Measurements from ENCODE around the gene CST6.
"Not testable (repeated sequence)": the region's sequence is repeated elsewhere in the genome, so short reads cannot be mapped to it uniquely, and the experiment has no call there.

The CST6 gene

GRCh38 chr11:66015936-66016792 is 4.4 kb downstream of the CST6 start:
- H3K79me2 ChIP-seq (ENCODE audit: control insufficient read depth, insufficient read depth, low read length, unreplicated experiment): peaks cover 2% of the 10 kb centered on the region
- H3K4me1 ChIP-seq (ENCODE audit: control insufficient read depth, insufficient read depth, low read length, unreplicated experiment): peaks cover 46% of the 10 kb centered on the region
- H3K4me3 ChIP-seq (ENCODE audit: low read depth, low read length): no peak overlapping the region
- peak overlapping the region; percentile 79 for H3K27ac ChIP-seq (ENCODE audit: low read depth, low read length)
- peaks cover 4% of the 10 kb centered on the region; the same call in 1 of the 2 replicates for H3K27me3 ChIP-seq (ENCODE audit: insufficient read depth, low read length)
- H3K36me3 ChIP-seq (ENCODE audit: insufficient read depth, low read length): no peaks in the 10 kb centered on the region
- no peak overlapping the region for H2AFZ ChIP-seq (ENCODE audit: low read length, unreplicated experiment)

GRCh38 chr11:66016793-66017177 is 5.0 kb downstream of the CST6 start:
- H3K27ac ChIP-seq (ENCODE audit: low read depth, low read length): no peak overlapping the region
- peaks cover 2% of the 10 kb centered on the region for H3K79me2 ChIP-seq (ENCODE audit: control insufficient read depth, insufficient read depth, low read length, unreplicated experiment)
- H2AFZ ChIP-seq (ENCODE audit: low read length, unreplicated experiment): no peak overlapping the region
- H3K4me1 ChIP-seq (ENCODE audit: control insufficient read depth, insufficient read depth, low read length, unreplicated experiment): peaks cover 52% of the 10 kb centered on the region
- H3K36me3 ChIP-seq (ENCODE audit: insufficient read depth, low read length): no peaks in the 10 kb centered on the region
- H3K4me3 ChIP-seq (ENCODE audit: low read depth, low read length): no peak overlapping the region
- H3K27me3 ChIP-seq (ENCODE audit: insufficient read depth, low read length): 0 out of 2 replicates have a peak, but pooled peaks cover under 1% of the 10 kb centered on the region

DNA sequence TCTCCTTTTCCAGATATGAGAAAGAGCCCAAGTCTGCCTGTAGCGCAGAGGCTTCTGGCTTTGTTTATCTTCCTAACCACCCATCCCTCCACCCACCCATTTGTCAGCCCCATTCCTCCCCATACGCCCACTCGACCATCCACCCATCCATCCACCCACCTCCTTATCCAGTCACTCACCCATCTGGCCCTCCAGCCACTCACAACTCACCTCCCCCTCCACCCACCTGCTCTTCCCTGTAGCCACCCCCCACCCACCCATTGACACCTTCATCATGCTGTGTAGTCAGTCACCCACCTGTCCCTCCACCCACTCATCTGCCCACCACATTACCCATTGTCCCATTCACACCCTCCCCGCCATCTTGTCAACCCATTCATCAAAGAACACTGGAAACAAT is 5.5 kb downstream of the CST6 start:
- no peaks in the 10 kb centered on the region for H3K27me3 ChIP-seq (ENCODE audit: insufficient read depth, low read length)
- H3K27ac ChIP-seq (ENCODE audit: low read depth, low read length): no peak overlapping the region
- peaks cover 2% of the 10 kb centered on the region for H3K79me2 ChIP-seq (ENCODE audit: control insufficient read depth, insufficient read depth, low read length, unreplicated experiment)
- no peaks in the 10 kb centered on the region for H3K36me3 ChIP-seq (ENCODE audit: insufficient read depth, low read length)
- no peak overlapping the region for H3K4me3 ChIP-seq (ENCODE audit: low read depth, low read length)
- peaks cover 52% of the 10 kb centered on the region for H3K4me1 ChIP-seq (ENCODE audit: control insufficient read depth, insufficient read depth, low read length, unreplicated experiment)
- no peak overlapping the region for H2AFZ ChIP-seq (ENCODE audit: low read length, unreplicated experiment)

DNA sequence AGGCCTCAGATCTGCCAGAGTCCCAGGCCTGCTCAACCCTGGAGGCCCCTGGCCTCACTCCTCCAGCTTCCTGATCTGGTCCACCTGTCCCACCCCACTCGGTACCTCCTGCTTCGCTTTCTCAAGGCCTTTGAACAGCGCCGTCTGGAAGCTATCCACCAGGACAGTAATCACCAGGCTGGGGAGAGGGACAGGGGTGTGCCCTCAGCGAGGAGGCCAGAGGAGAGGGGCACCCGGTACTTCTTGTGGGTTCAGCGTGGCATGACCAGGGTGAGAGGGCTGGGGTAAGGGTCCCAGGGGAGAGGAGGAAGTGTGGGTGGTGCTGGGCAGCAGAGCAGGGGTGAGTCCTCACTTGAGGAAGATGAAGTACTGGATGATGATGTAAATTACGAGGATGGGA is 8.4 kb downstream of the CST6 start:
- no peak overlapping the region for H2AFZ ChIP-seq (ENCODE audit: low read length, unreplicated experiment)
- H3K27me3 ChIP-seq (ENCODE audit: insufficient read depth, low read length): no peaks in the 10 kb centered on the region
- H3K4me1 ChIP-seq (ENCODE audit: control insufficient read depth, insufficient read depth, low read length, unreplicated experiment): peaks cover 35% of the 10 kb centered on the region
- no peaks in the 10 kb centered on the region for H3K36me3 ChIP-seq (ENCODE audit: insufficient read depth, low read length)
- no peak overlapping the region for H3K27ac ChIP-seq (ENCODE audit: low read depth, low read length)
- H3K79me2 ChIP-seq (ENCODE audit: control insufficient read depth, insufficient read depth, low read length, unreplicated experiment): peaks cover 2% of the 10 kb centered on the region
- H3K4me3 ChIP-seq (ENCODE audit: low read depth, low read length): no peak overlapping the region

- H3K4me3 ChIP-seq (ENCODE audit: low read depth, low read length): peak overlapping the region; percentile 39; the same call in 1 of the 2 replicates
- H3K79me2 ChIP-seq (ENCODE audit: control insufficient read depth, insufficient read depth, low read length, unreplicated experiment): peaks cover 2% of the 10 kb centered on the region
- H3K27ac ChIP-seq (ENCODE audit: low read depth, low read length): 0 out of 2 replicates have a peak overlapping the region, but pooled peaks have one; percentile 20
- no peaks in the 10 kb centered on the region for H3K27me3 ChIP-seq (ENCODE audit: insufficient read depth, low read length)
- H3K36me3 ChIP-seq (ENCODE audit: insufficient read depth, low read length): no peaks in the 10 kb centered on the region
- peaks cover 29% of the 10 kb centered on the region for H3K4me1 ChIP-seq (ENCODE audit: control insufficient read depth, insufficient read depth, low read length, unreplicated experiment)
- peak overlapping the region; percentile 48 for H2AFZ ChIP-seq (ENCODE audit: low read length, unreplicated experiment)
These were observed 9.0 kb downstream of the CST6 start for GRCh38 chr11:66020618-66021357.

DNA sequence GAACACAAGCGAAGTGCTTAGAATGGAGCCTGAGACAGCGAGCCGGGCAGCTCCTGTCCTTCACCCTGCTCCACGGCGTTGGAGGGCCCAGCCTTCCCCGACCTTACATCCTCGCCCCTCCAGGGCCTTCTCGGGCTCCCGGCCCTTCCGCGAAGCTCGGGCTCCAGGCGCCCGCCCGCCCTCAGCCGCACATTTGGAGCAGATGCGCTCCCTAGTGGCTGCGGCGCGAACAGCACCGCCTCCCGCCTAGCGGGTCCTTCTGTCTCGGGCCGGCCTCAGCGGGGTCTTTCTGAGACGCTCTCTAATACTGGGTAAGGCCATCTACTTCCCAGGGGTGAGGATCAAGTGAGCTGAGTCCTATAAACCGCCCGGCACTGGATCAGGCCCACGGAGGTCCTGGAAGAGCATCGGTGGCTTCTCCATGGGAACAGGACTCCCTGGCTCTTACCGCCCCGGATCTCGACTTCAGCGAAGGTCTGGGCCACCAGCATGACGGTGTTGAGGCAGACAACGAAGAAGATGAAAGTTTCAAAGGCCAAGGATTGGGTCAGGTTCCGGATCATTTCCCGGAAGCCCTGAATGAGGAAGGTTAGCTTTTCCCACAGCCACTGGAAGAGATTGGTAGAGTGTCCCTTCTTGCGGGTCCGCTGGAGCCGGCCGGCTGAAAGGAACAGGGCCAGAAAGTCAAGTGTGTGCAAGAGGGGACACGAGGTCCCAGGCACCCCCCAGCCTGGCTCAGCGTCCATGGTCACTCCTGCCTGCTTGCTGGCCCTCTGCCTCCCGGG is 10.8 kb downstream of the CST6 start:
- Histone ChIP-seq H3K4me3 (ENCODE audit: low read depth, low read length) (peak overlapping the region; percentile 65), H3K36me3 (ENCODE audit: insufficient read depth, low read length) (no peaks in the 10 kb centered on the region), H3K79me2 (ENCODE audit: control insufficient read depth, insufficient read depth, low read length, unreplicated experiment) (no peaks in the 10 kb centered on the region), H3K4me1 (ENCODE audit: control insufficient read depth, insufficient read depth, low read length, unreplicated experiment) (peaks cover 19% of the 10 kb centered on the region), H3K27ac (ENCODE audit: low read depth, low read length) (no peak overlapping the region), H3K27me3 (ENCODE audit: insufficient read depth, low read length) (no peaks in the 10 kb centered on the region), H2AFZ (ENCODE audit: low read length, unreplicated experiment) (peak overlapping the region; percentile 69)

GRCh38 chr11:66023186-66023440 is 11.3 kb downstream of the CST6 start:
- H3K27ac ChIP-seq (ENCODE audit: low read depth, low read length); H3K79me2 ChIP-seq (ENCODE audit: control insufficient read depth, insufficient read depth, low read length, unreplicated experiment); H3K4me3 ChIP-seq (ENCODE audit: low read depth, low read length); H2AFZ ChIP-seq (ENCODE audit: low read length, unreplicated experiment); H3K27me3 ChIP-seq (ENCODE audit: insufficient read depth, low read length); H3K36me3 ChIP-seq (ENCODE audit: insufficient read depth, low read length): not testable (repeated sequence)
- H3K4me1 ChIP-seq (ENCODE audit: control insufficient read depth, insufficient read depth, low read length, unreplicated experiment): peaks cover 19% of the 10 kb centered on the region

DNA sequence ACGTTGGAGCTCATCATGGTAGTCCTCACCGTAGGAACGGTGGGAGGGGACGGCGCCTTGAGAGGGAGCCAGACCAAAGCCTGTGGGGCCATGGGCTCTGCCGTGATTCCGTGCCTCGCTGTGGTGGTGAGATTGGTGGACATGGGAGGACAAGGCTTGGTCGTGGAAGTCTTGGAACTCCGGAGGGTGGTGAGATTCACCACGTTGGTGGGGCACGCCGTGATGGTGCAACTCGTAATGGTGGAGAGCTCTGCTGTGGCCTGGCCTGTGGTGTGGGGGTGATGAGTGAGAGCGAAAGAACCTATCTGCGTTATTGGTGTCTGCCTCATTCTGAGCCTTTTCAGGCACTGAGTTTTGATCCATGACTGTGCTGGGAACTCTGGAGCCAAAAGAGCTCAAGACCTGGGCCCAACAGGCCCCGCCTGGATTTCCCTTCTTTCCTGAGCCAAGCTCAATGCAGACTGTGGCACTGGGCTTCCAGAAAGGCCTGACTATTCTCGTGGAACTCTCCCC is 14.3 kb downstream of the CST6 start, which contains the start of gene CATSPER1:
Gene CATSPER1 (minus strand): TSS at position 463 of the 513 bp plus-strand sequence. CDS start 100 bp downstream, at position 363.
- Histone ChIP-seq H3K27me3 (ENCODE audit: insufficient read depth, low read length) (no peaks in the 10 kb centered on the region), H3K4me3 (ENCODE audit: low read depth, low read length) (no peak within 1 kb of the TSS), H2AFZ (ENCODE audit: low read length, unreplicated experiment) (no peak within 1 kb of the TSS), H3K36me3 (ENCODE audit: insufficient read depth, low read length) (no peaks in the 10 kb centered on the region), H3K4me1 (ENCODE audit: control insufficient read depth, insufficient read depth, low read length, unreplicated experiment) (peaks cover 7% of the 10 kb centered on the region), H3K79me2 (ENCODE audit: control insufficient read depth, insufficient read depth, low read length, unreplicated experiment) (no peaks in the 10 kb centered on the region), H3K27ac (ENCODE audit: low read depth, low read length) (no peak within 1 kb of the TSS)

DNA sequence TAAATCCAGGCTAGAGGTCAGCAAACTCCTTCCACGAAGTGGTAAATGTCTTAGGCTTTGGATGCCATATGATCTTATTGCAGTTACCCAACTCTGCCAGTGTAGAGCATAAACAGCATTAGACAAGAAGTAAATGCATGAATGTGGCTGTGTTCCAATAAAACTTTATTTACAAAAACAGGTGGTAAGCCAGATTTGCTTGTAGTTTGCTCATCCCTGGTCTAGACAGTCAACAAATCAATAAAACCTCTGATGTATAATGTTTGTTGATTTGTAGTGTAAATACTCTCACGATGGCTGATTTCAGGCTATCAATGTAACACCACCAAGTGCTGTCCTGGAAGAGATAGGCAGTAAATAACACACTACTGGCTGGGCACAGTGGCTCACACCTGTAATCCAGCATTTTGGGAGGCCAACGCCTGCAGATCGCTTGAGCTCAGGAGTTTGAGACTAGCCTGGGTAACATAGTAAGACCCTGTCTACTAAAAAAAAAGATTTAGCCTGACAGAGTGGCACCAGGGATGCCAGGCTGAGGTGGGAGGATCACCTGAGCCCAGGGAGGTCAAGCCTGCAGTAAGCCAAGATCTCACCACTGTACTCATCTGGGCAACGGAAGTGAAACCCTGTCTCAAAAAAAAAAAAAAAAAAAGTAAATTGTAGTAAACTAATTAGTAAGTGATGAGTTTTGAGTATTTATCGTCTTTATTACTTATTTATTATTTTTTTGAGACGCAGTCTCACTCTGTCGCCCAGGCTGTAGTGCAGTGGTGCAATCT is 21.3 kb downstream of the CST6 start:
- Histone ChIP-seq H3K79me2 (ENCODE audit: control insufficient read depth, insufficient read depth, low read length, unreplicated experiment) (no peaks in the 10 kb centered on the region), H3K4me3 (ENCODE audit: low read depth, low read length) (no peak overlapping the region), H3K36me3 (ENCODE audit: insufficient read depth, low read length) (no peaks in the 10 kb centered on the region), H3K27me3 (ENCODE audit: insufficient read depth, low read length) (no peaks in the 10 kb centered on the region), H3K27ac (ENCODE audit: low read depth, low read length) (no peak overlapping the region), H2AFZ (ENCODE audit: low read length, unreplicated experiment) (no peak overlapping the region), H3K4me1 (ENCODE audit: control insufficient read depth, insufficient read depth, low read length, unreplicated experiment) (no peaks in the 10 kb centered on the region)
